ENCODE data around the gene MAB21L2.

MAB21L2 gene

GRCh38 chr4:150580306-150580705, 1.6 kb upstream of the MAB21L2 start:
- H3K9ac ChIP-seq (ENCODE audit: insufficient read length) = no peak overlapping the region
- no peak for DNase-seq (ENCODE audit: low read depth, low spot score)
- no peak overlapping the region for H3K4me3 ChIP-seq
- TF ChIP-seq EZH2 (IDR thresholded peaks at IDR 0.05) (no peak), FOXP2 (optimal IDR thresholded peaks at IDR 0.05; ENCODE audit: control extremely low read depth, extremely low read length, insufficient read depth) (no peak), POLR2AphosphoS5 (IDR thresholded peaks at IDR 0.05; ENCODE audit: borderline replicate concordance, low read depth, low read length) (no peak)
- H3K9me3 ChIP-seq (ENCODE audit: low read depth, low read length) = no peaks in the 10 kb centered on the region
- no peak overlapping the region for H3K27ac ChIP-seq
- H3K36me3 ChIP-seq (ENCODE audit: insufficient read depth, low read length) = peaks cover 14% of the 10 kb centered on the region; the same call in 1 of the 2 replicates

GRCh38 chr4:150581056-150581605, 820 bp upstream of the MAB21L2 start:
- DNase-seq (ENCODE audit: low read depth, low spot score) = no peak
- peaks cover 14% of the 10 kb centered on the region; the same call in 1 of the 2 replicates for H3K36me3 ChIP-seq (ENCODE audit: insufficient read depth, low read length)
- H3K9ac ChIP-seq (ENCODE audit: insufficient read length) = no peak overlapping the region
- no peak overlapping the region for H3K4me3 ChIP-seq
- TF ChIP-seq EZH2 (IDR thresholded peaks at IDR 0.05) (no peak), POLR2AphosphoS5 (IDR thresholded peaks at IDR 0.05; ENCODE audit: borderline replicate concordance, low read depth, low read length) (no peak), FOXP2 (optimal IDR thresholded peaks at IDR 0.05; ENCODE audit: control extremely low read depth, extremely low read length, insufficient read depth) (no peak)
- H3K27ac ChIP-seq = no peak overlapping the region
- no peaks in the 10 kb centered on the region for H3K9me3 ChIP-seq (ENCODE audit: low read depth, low read length)

GRCh38 chr4:150581641-150582051, 305 bp upstream of the MAB21L2 start:
- Histone ChIP-seq H3K9me3 (ENCODE audit: low read depth, low read length) (no peaks in the 10 kb centered on the region), H3K9ac (ENCODE audit: insufficient read length) (no peak overlapping the region), H3K4me3 (no peak overlapping the region), H3K27ac (no peak overlapping the region), H3K36me3 (ENCODE audit: insufficient read depth, low read length) (peaks cover 14% of the 10 kb centered on the region; the same call in 1 of the 2 replicates)
- TF ChIP-seq EZH2 (IDR thresholded peaks at IDR 0.05) (no peak), FOXP2 (optimal IDR thresholded peaks at IDR 0.05; ENCODE audit: control extremely low read depth, extremely low read length, insufficient read depth) (no peak)
- DNase-seq (ENCODE audit: low read depth, low spot score) = no peak

- H3K9me3 ChIP-seq (ENCODE audit: low read depth, low read length) = no peaks in the 10 kb centered on the region
- no peak overlapping the region for H3K4me3 ChIP-seq
- no peak for TF ChIP-seq FOXP2 (optimal IDR thresholded peaks at IDR 0.05; ENCODE audit: control extremely low read depth, extremely low read length, insufficient read depth)
- no peak for TF ChIP-seq POLR2AphosphoS5 (IDR thresholded peaks at IDR 0.05; ENCODE audit: borderline replicate concordance, low read depth, low read length)
- H3K36me3 ChIP-seq (ENCODE audit: insufficient read depth, low read length) = peaks cover 14% of the 10 kb centered on the region; the same call in 1 of the 2 replicates
- DNase-seq (ENCODE audit: low read depth, low spot score) = no peak
- H3K9ac ChIP-seq (ENCODE audit: insufficient read length) = no peak overlapping the region
- no peak overlapping the region for H3K27ac ChIP-seq
These were observed 929 bp downstream of the MAB21L2 start for GRCh38 chr4:150582873-150583286.

GRCh38 chr4:150583287-150584110, 1.5 kb downstream of the MAB21L2 start:
- DNase-seq (ENCODE audit: low read depth, low spot score) = no peak
- Histone ChIP-seq H3K4me3 (no peak overlapping the region), H3K9ac (ENCODE audit: insufficient read length) (no peak overlapping the region), H3K36me3 (ENCODE audit: insufficient read depth, low read length) (peaks cover 14% of the 10 kb centered on the region; the same call in 1 of the 2 replicates), H3K27ac (no peak overlapping the region), H3K9me3 (ENCODE audit: low read depth, low read length) (no peaks in the 10 kb centered on the region)
- TF ChIP-seq FOXP2 (optimal IDR thresholded peaks at IDR 0.05; ENCODE audit: control extremely low read depth, extremely low read length, insufficient read depth) = no peak
- no peak for TF ChIP-seq EZH2 (IDR thresholded peaks at IDR 0.05)
- TF ChIP-seq POLR2AphosphoS5 (IDR thresholded peaks at IDR 0.05; ENCODE audit: borderline replicate concordance, low read depth, low read length) = no peak

- no peak overlapping the region for H3K9ac ChIP-seq (ENCODE audit: insufficient read length)
- no peak overlapping the region for H3K27ac ChIP-seq
- peaks cover 14% of the 10 kb centered on the region; the same call in 1 of the 2 replicates for H3K36me3 ChIP-seq (ENCODE audit: insufficient read depth, low read length)
- no peaks in the 10 kb centered on the region for H3K9me3 ChIP-seq (ENCODE audit: low read depth, low read length)
- DNase-seq (ENCODE audit: low read depth, low spot score) = no peak
- no peak overlapping the region for H3K4me3 ChIP-seq
- TF ChIP-seq POLR2AphosphoS5 (IDR thresholded peaks at IDR 0.05; ENCODE audit: borderline replicate concordance, low read depth, low read length) = no peak
- TF ChIP-seq EZH2 (IDR thresholded peaks at IDR 0.05) = no peak
- TF ChIP-seq FOXP2 (optimal IDR thresholded peaks at IDR 0.05; ENCODE audit: control extremely low read depth, extremely low read length, insufficient read depth) = no peak
These were observed 2.4 kb downstream of the MAB21L2 start for GRCh38 chr4:150584111-150584915.

GRCh38 chr4:150585611-150586010, 3.7 kb downstream of the MAB21L2 start:
- Histone ChIP-seq H3K9ac (ENCODE audit: insufficient read length) (no peak overlapping the region), H3K4me3 (no peak overlapping the region), H3K9me3 (ENCODE audit: low read depth, low read length) (no peaks in the 10 kb centered on the region), H3K36me3 (ENCODE audit: insufficient read depth, low read length) (peaks cover 14% of the 10 kb centered on the region; the same call in 1 of the 2 replicates), H3K27ac (no peak overlapping the region)
- no peak for TF ChIP-seq FOXP2 (optimal IDR thresholded peaks at IDR 0.05; ENCODE audit: control extremely low read depth, extremely low read length, insufficient read depth)
- TF ChIP-seq EZH2 (IDR thresholded peaks at IDR 0.05) = no peak
- no peak for TF ChIP-seq POLR2AphosphoS5 (IDR thresholded peaks at IDR 0.05; ENCODE audit: borderline replicate concordance, low read depth, low read length)
- DNase-seq (ENCODE audit: low read depth, low spot score) = no peak
